HepG2 (cell line): Measurements from ENCODE around the gene AVPR1A. TPM values are rescaled to one million over a fixed set of nuclear protein-coding genes. Genes with fewer than 3 reads are reported as not detected.

Experiments
- ATAC-seq: fragments of 200-7000 bp; cut with Tn5 transposase; 3 replicates; pipeline ENCODE4 v1.9.1; 2020; ENCODE audit warnings: mild to moderate bottlenecking, moderate library complexity
- BruUV-seq: library from RNA; stranded (reverse); fragments of 400-500 nt; replicated peaks from 2 replicates; lab custom pipeline; 2021; lab: Mats Ljungman, UMichigan
- CTCF ChIA-PET: fragments of 300-600 bp; formaldehyde crosslinking; extraction: SDS; loops from one replicate; lab custom pipeline; 2021; ENCODE audit warnings: low total read pairs, inconsistent platforms, low intra/inter-chr PET ratio; lab: Yijun Ruan, JAX
- POLR2A ChIA-PET: fragments of 350-600 bp; sonication (Branson Sonifier 250); formaldehyde crosslinking; loops from one replicate; lab custom pipeline; 2020; ENCODE audit warnings: antibody characterized with exemption, inconsistent platforms; lab: Yijun Ruan, JAX
- DNase-seq: peaks from one replicate; pipeline ENCODE4 v3.0.0-alpha.2; 2015; ENCODE audit warnings: low spot score
- FAIRE-seq: peaks from 3 replicates; lab custom pipeline; 2011; peaks lifted over from hg19 to GRCh38; lab: Jason Lieb, UNC
- H2AFZ ChIP-seq: one replicate; pipeline ENCODE4 v1.6.1; 2011; ENCODE audit warnings: low read length, inconsistent platforms
- H3K27ac ChIP-seq: fragments of 300-600 bp; 3 replicates; pipeline ENCODE4 v1.8.0; 2011; ENCODE audit warnings: mixed run types, mild to moderate bottlenecking, mixed read lengths, low read length, inconsistent platforms; ENCODE audit not compliant: insufficient read depth; ENCODE audit errors: extremely low read length
- H3K27me3 ChIP-seq, 2 experiments: fragments of 200-600 bp in 1 of 2; 2 replicates in 1 of 2; 3 replicates in 1 of 2; pipeline versions ENCODE4 v1.6.0 to v1.8.0; 2011; ENCODE audit warnings: low read length in 2 of 2, mild to moderate bottlenecking in 2 of 2, moderate library complexity in 2 of 2, inconsistent platforms in 1 of 2; ENCODE audit not compliant: insufficient read depth in 2 of 2, control insufficient read depth in 1 of 2
- H3K36me3 ChIP-seq, 2 experiments: fragments of 200-600 bp in 1 of 2; replicated peaks in 1 of 2; 2 replicates in 1 of 2; 3 replicates in 1 of 2; pipeline versions ENCODE4 v1.5.1 to v1.8.0; 2011; ENCODE audit warnings: low read length in 2 of 2, inconsistent platforms in 1 of 2; ENCODE audit not compliant: insufficient read depth in 2 of 2, control insufficient read depth in 1 of 2
- H3K4me1 ChIP-seq: 2 replicates; pipeline ENCODE4 v1.5.1; 2012; ENCODE audit warnings: low read length, inconsistent platforms; ENCODE audit not compliant: insufficient read depth
- H3K4me2 ChIP-seq: 2 replicates; pipeline ENCODE4 v1.6.0; 2011; ENCODE audit warnings: low read depth, low read length, inconsistent platforms
- H3K4me3 ChIP-seq, 3 experiments: fragments of 200-600 bp in 1 of 3; sonication (generic), shearing (Covaris generic) in 1 of 3; replicated peaks in 1 of 3; 2 replicates each; pipeline ENCODE4 v1.5.1; 2011 to 2016; ENCODE audit warnings: low read length in 3 of 3, inconsistent platforms in 2 of 3, low read depth in 2 of 3, mild to moderate bottlenecking in 2 of 3, control low read depth in 1 of 3, mixed read lengths in 1 of 3; ENCODE audit not compliant: insufficient read depth in 1 of 3
- H3K79me2 ChIP-seq: one replicate; pipeline ENCODE4 v1.6.1; 2011; ENCODE audit warnings: low read length, inconsistent platforms; ENCODE audit not compliant: insufficient read depth
- H3K9ac ChIP-seq: 2 replicates; pipeline ENCODE4 v1.6.0; 2011; ENCODE audit warnings: mild to moderate bottlenecking, low read depth, low read length, inconsistent platforms; ENCODE audit not compliant: insufficient read depth
- H3K9me3 ChIP-seq: 2 replicates; pipeline ENCODE4 v1.5.1; 2012; ENCODE audit warnings: mild to moderate bottlenecking, low read length
- H4K20me1 ChIP-seq: 2 replicates; pipeline ENCODE4 v1.6.0; 2011; ENCODE audit warnings: inconsistent platforms, mild to moderate bottlenecking, low read length, moderate library complexity; ENCODE audit not compliant: insufficient read depth
- SP2 ChIP-seq: sonication (generic); formaldehyde crosslinking; IDR thresholded peaks from 2 replicates; pipeline ENCODE4 v1.5.1; 2020; ENCODE audit warnings: mild to moderate bottlenecking, missing genetic modification reagents
- ZNF34 ChIP-seq: sonication (generic); formaldehyde crosslinking; IDR thresholded peaks from 2 replicates; pipeline ENCODE4 v1.4.0; 2020; ENCODE audit warnings: mild to moderate bottlenecking, missing genetic modification reagents, borderline replicate concordance
- ZNF850 ChIP-seq: sonication (generic); formaldehyde crosslinking; conservative IDR thresholded peaks from 2 replicates; pipeline ENCODE4 v1.9.0; 2021; ENCODE audit warnings: mild to moderate bottlenecking, missing genetic modification reagents
- WGBS: methylation state at CpG from one replicate; pipeline ENCODE4 v1.1.6; 2017; ENCODE audit warnings: low lambda C conversion rate; 5-methylcytosine and 5-hydroxymethylcytosine counted together
- in situ Hi-C: cut with HindIII; loops from 2 replicates; pipeline ENCODE4 v1.10.0; 2017; ENCODE audit warnings: low pct_unique_long_range_greater_than_20kb; ENCODE audit not compliant: extremely low pct_ligation_motif_present
- intact Hi-C: fragments of 100-400 bp; cut with micrococcal nuclease; formaldehyde crosslinking; loops from one replicate; pipeline ENCODE4 v1.10.0; 2022; ENCODE audit not compliant: unreplicated experiment
- polyA plus RNA-seq, 8 experiments: library from polyadenylated mRNA; depleted of rRNA in 3 of 8; stranded (reverse) in 7 of 8; unstranded in 1 of 8; fragments of >200 nt; fragmentation: Illumina TruSeq in 4 of 8; extraction: Trizol in 4 of 8; gene quantifications; 2 replicates each; pipeline versions ENCODE4 v1.2.1 to v1.2.3, GENCODE V29; 2011 to 2016; ENCODE audit warnings: low read depth in 4 of 8, missing spikeins in 1 of 8, mixed read lengths in 1 of 8; ENCODE audit not compliant: insufficient read depth in 1 of 8
- total RNA-seq, 5 experiments: library from RNA; depleted of rRNA; stranded (reverse); fragments of >200 nt; fragmentation: Illumina TruSeq; extraction: Trizol; gene quantifications; 2 replicates each; pipeline ENCODE4 v1.2.3, GENCODE V29; 2016; ENCODE audit warnings: low read depth in 1 of 5
- TF ChIP-seq, protein P1 (sequence below): sonication (generic); formaldehyde crosslinking; IDR thresholded peaks from 2 replicates; pipeline ENCODE4 v1.9.0; 2021; ENCODE audit warnings: missing genetic modification reagents, borderline replicate concordance

Gene AVPR1A
- total and polyA plus RNA-seq, 2 of the 13 experiments (the other 11 are each of a cell fraction or from before 2014, with no cell fraction given): not detected

DNA sequence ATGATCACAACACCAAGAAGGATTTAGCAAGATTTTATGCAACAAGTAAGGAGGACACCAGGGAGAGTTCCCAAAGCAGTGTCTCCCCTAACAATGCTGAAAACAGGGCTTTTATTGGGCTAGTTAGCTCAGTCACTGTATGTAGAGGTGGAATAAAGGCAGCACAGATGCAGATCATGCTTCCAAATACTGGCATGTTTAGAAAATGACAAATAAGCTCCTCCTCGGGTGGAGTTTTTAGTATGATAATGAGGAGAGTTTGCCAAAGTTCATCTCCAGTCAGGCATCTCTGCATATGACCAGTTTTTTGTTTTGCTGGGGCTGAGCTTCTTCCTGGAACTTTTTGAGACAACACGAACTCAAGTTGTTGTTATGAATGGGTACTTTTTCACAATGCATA is 4.4 kb upstream of the AVPR1A start:
- TF ChIP-seq, protein P1, sequence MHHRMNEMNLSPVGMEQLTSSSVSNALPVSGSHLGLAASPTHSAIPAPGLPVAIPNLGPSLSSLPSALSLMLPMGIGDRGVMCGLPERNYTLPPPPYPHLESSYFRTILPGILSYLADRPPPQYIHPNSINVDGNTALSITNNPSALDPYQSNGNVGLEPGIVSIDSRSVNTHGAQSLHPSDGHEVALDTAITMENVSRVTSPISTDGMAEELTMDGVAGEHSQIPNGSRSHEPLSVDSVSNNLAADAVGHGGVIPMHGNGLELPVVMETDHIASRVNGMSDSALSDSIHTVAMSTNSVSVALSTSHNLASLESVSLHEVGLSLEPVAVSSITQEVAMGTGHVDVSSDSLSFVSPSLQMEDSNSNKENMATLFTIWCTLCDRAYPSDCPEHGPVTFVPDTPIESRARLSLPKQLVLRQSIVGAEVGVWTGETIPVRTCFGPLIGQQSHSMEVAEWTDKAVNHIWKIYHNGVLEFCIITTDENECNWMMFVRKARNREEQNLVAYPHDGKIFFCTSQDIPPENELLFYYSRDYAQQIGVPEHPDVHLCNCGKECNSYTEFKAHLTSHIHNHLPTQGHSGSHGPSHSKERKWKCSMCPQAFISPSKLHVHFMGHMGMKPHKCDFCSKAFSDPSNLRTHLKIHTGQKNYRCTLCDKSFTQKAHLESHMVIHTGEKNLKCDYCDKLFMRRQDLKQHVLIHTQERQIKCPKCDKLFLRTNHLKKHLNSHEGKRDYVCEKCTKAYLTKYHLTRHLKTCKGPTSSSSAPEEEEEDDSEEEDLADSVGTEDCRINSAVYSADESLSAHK: no peak
- TF ChIP-seq SP2 (CRISPR knock-in tag): no peak
- H3K36me3 ChIP-seq: no peaks in the 10 kb centered on the region
- no peak overlapping the region for H2AFZ ChIP-seq
- in situ Hi-C loops: no loop called here
- no TSS peak for BruUV-seq
- H3K27me3 ChIP-seq: peaks cover 0 to 16% of the 10 kb centered on the region in 2 experiments; a peak in 3 of 5 replicates
- DNase-seq (no peak), FAIRE-seq (no peak), ATAC-seq (no peak)
- no peak overlapping the region for H3K4me3 ChIP-seq
- no peak overlapping the region for H3K4me2 ChIP-seq
- H3K27ac ChIP-seq: no peak overlapping the region
- intact Hi-C loops: no loop called here
- no peak overlapping the region for H3K9ac ChIP-seq
- 2% methylated on average over 2 of the region's 2 CpGs for WGBS
- POLR2A ChIA-PET: no interaction called here
- no peaks in the 10 kb centered on the region for H4K20me1 ChIP-seq
- no peaks in the 10 kb centered on the region for H3K9me3 ChIP-seq
- H3K79me2 ChIP-seq: no peaks in the 10 kb centered on the region
- peaks cover 7% of the 10 kb centered on the region; the same call in 1 of the 2 replicates for H3K4me1 ChIP-seq
- CTCF ChIA-PET: no interaction called here

DNA sequence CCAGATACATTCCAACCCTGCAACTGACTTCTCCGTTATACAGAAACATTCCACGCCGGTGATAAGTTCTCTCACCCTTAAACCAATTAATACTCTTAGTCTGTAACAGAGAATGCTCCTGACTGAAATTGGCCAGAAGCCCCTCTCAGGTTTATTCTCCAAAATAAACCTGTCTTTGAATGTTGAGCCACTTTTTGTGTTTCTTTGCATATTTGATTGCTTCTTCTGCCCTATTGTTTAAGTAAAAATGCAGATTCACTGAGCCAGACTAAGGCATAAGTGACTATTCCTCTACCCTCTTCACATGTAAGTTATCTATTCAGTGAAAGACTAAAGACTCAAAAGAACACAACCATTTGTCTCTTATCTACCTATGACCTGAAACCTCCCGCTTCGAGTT is 3.6 kb upstream of the AVPR1A start:
- peaks cover 0 to 16% of the 10 kb centered on the region in 2 experiments; a peak in 3 of 5 replicates for H3K27me3 ChIP-seq
- no peak overlapping the region for H2AFZ ChIP-seq
- peaks cover 7% of the 10 kb centered on the region; the same call in 1 of the 2 replicates for H3K4me1 ChIP-seq
- no peaks in the 10 kb centered on the region for H3K36me3 ChIP-seq
- H3K4me2 ChIP-seq: no peak overlapping the region
- no peaks in the 10 kb centered on the region for H3K79me2 ChIP-seq
- no peaks in the 10 kb centered on the region for H4K20me1 ChIP-seq
- no peak overlapping the region for H3K4me3 ChIP-seq
- no peak for DNase-seq
- 30% methylated on average over 5 of the region's 5 CpGs for WGBS
- FAIRE-seq: no peak
- intact Hi-C loops (no loop called here), in situ Hi-C loops (no loop called here)
- CTCF ChIA-PET: no interaction called here
- no peak overlapping the region for H3K9ac ChIP-seq
- BruUV-seq: no TSS peak
- no peak for ATAC-seq
- no peak overlapping the region for H3K27ac ChIP-seq
- TF ChIP-seq ZNF850 (CRISPR knock-in tag) (0 out of 2 replicates have a peak, but pooled peaks have one; percentile 57), ZNF34 (CRISPR knock-in tag) (no peak)
- TF ChIP-seq, all 625 proteins: peak for 1
- H3K9me3 ChIP-seq: no peaks in the 10 kb centered on the region
- POLR2A ChIA-PET: no interaction called here
